HG03159 (cell line): ENCODE measurements around the gene ATP5PD.
A peak's percentile ranks its signal among the peaks of the same experiment; 100 is the strongest.

Experiments
- ATAC-seq: cut with Tn5 transposase; IDR thresholded peaks from one replicate; pipeline ENCODE4 v1.9.1; 2021; ENCODE audit warnings: mild to moderate bottlenecking, moderate library complexity; ENCODE audit not compliant: unreplicated experiment

The ATP5PD gene

DNA sequence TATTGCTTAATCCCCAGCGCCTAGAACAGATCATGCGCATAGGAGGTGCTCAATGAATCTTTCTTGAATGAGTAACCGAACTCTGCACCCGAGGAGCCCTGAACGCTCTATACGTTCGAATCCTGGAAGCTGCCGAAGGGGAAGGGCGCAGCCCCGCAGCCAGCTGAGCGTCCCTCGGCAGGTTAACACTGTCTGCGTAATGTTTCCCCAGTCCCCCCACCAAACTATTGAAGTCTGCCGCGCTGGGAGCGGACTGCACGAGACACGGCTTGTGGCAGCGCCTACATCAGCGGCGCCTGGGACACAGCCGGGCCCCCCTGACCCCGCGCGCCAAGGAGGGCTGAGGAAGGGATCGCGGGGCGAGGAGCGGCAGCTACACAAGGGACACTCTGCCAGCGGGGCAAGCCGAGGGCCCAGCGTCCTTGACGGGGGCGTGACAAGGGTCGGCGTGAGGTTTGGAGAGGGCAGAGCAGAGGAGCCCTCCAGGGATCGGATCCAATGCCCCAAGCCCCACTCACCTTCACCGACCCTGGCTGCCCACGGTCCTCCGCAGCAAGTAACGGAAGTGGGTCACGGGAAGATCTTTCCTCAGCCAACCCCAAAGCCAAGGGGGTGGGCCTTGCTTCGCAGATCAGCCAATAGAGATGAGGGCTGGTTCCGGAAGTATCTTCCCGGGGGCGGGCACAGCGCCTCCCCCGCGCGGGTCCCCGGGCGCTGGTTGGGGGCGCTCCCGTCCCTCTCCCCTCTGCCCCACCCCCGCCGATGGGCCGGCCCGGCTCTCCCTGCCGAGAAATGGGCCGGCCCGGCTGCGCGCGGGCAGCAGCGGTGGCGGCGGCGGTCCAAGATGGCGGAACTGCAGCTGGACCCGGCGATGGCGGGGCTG is at the start of gene ATP5PD, which contains the start of gene KCTD2:
Gene ATP5PD, minus strand, starts transcription at position 563 of the 883 bp plus-strand sequence. CDS start 4,319 bp downstream, outside the sequence.
Gene KCTD2, plus strand, starts transcription at position 819 of the 883 bp plus-strand sequence. Its CDS starts 26 bp downstream, at position 845.
- peak; percentile 94 for ATAC-seq

DNA sequence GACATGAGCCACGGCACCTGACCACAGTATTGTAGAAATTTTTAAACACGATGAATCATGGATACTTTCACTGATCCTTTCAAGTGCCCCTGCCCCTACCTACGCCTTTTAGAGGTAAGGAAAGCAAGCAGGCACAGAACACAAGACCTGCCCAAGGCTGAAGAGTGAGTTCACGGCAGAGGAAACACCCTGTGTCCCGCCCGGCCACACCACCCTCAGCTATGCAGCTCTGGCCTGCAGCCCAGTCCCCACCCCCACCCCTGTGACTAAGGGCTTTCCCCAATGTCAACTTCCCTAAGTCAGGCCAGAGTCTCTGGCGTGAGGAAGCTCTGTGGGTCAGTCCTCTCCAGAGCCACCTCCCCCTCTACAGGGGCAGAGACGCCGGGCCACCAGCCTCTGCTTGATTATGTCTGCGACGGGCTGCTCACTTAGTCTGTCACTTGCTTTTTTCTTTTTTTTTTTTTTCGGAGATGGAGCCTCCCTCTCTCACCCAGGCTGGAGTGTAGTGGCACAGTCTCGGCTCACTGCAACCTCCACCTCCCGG is 49.4 kb upstream of the ATP5PD start:
- ATAC-seq, result no peak

DNA sequence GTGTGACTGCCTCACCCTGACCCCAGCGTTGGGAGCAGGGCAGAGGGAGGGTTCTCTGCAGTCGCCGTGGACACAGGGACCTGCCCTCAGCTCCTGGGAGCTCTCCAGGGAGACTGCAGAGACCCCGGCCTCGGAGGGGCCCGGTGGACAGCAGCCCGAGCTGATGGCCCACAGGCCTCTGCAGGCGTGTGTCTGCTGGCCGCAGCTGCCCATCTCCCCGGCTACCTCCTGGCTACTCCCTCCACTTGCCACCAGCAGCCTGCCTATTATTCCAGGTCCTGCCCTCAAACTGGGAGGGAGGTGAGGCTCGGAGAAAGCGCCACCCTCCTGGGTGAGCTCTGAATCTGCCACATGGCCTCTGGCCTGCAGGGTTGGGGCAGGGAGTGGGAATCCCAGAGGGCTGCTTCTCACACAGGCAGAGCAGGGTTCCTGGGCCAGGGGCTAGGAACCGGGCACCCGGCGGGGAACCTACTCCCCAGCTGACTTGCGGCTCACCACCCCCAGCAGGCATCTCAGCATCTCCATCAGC is 48.2 kb upstream of the ATP5PD start:
- ATAC-seq, result no peak

DNA sequence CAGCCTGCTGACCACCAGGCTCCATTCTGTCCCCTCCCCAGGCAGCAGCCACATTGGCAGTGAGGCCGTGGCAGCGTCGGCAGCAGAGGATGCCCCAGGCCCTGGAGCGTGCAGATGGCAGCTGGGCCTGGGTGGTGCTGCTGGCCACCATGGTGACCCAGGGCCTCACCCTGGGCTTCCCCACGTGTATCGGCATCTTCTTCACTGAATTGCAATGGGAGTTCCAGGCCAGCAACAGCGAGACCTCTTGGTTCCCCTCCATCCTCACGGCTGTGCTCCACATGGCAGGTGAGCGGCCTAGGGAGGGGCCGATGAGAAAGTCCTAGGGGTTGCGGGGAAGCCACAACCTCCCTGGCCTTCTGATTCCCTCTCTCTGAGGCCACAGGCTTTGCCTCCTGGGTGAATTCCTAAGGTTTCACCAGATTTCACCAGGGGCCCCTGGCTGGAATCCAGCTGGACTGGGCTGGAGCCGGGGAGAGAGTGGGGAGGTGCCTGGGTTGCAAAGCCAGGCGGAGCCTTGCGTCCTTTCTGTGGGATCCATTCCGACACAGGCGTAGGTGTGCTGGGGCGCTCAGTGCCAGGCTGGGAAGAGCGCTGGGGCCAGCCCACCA is 46.9 kb upstream of the ATP5PD start:
- no peak for ATAC-seq

DNA sequence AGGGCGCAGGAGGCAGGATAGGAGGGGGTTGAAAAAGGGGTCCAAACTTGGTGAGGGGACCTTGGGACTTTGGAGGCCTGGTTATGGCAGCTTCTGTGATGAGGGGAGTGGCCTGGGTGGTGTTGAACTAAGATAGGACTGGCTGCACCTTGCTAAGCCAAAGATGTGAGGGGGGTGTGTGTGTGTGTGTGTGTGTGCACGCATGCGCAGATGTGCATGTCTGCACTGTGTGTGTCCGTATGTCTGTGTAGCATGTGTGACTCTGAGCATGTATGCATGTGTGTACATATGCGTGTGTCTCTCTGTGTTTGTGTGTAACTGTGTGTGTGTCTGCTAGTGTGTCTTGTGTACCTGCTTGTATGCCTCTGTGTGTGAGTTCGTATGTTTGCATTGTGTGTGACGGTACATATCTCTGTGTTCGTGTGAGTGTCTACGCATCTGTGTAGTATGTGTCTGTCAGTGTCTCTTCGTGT is 45.1 kb upstream of the ATP5PD start:
- ATAC-seq, result no peak

DNA sequence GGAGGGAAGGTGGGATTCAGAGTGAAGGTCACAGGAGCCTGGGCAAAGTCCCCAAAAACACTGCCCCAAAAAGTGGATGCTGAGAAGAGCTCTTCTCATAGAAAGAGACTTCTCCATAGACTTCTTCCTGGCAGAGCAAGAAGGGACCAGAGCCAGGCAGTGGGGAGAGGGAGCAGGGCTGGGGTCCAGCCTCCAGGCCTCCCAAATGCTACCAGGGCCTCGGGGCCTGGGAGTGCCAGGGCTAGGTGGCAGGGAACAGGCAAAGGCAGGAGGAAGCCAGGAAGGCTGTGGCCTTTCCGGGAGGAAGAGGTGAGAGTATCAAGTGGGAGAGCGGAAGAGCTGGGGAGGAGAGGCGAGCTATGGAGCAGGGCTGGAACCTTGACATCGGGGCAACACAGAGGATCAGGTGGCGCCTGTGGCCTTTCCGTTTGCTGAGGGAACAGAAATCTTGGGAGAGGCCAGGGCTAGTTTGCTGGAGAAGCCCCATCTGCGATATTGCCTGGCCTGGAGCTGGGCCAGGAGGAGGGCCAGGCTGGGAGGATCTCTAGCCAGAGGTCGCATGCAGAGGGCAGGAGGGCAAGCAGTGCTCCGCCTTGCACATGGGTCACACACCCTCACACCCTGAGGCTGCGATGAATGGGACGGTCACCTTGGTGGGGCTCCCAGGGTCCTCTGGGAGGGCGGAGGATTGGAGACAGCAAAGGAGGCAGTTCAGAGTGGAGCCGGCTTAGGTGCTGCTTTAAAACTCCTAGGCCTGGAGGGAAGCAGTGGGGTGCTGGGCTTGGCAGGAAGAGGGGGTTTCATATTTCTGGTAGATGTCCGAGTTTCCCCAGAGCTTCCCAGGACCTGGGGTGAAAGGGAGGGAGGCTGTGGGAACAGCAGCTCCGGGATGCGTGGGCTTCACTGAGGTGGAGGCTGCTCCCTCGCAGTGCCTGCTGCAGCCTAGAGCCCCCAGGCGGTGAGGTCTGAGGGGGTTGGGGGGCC is 44.4 kb upstream of the ATP5PD start:
- no peak for ATAC-seq

DNA sequence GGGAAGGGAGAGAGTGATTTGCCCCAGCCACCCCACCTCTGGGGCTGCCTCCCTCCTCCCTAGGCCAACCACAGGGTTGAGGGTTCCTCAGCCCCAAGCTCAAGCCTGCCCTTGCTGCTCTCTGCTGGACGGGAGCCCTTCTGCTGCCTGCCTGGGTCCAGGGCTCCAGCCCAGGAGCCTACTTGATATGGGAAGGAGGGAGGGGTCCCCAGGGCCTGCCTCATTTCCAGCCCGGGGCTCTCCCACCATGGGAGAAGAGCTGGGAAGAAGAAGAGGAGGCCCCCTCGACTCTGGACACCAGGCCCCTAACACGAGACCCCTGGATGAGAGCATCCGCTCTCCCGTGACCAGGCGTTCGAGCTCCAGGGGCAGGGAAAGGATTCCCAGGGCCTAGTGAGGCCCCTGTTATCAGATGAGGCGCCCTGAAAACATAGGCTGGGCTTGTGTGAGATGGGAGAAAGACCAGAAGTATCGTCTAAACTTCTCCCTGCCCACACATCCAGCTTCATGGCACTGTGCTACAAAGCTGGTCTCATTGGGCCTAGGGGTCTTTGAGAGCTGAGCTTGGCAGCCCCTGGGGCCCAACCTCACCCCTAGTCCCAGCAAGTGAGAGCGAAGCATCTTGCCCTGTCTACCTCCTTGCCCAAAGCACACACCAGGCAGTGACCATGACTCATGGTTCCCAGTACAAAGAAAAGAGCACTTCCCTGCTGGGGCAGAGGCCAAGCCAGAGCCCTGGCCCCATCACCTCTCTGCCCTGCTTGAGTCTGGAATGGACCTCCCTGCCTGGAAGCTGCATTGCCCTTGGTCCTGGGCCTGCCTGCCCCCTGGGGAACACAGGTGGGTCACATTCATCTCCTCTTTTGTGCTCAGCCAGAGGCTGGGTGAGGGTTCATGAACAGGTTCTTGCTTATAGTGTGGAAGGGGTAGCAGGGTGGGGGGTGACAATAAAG is 42.0 kb upstream of the ATP5PD start:
- ATAC-seq, result no peak

DNA sequence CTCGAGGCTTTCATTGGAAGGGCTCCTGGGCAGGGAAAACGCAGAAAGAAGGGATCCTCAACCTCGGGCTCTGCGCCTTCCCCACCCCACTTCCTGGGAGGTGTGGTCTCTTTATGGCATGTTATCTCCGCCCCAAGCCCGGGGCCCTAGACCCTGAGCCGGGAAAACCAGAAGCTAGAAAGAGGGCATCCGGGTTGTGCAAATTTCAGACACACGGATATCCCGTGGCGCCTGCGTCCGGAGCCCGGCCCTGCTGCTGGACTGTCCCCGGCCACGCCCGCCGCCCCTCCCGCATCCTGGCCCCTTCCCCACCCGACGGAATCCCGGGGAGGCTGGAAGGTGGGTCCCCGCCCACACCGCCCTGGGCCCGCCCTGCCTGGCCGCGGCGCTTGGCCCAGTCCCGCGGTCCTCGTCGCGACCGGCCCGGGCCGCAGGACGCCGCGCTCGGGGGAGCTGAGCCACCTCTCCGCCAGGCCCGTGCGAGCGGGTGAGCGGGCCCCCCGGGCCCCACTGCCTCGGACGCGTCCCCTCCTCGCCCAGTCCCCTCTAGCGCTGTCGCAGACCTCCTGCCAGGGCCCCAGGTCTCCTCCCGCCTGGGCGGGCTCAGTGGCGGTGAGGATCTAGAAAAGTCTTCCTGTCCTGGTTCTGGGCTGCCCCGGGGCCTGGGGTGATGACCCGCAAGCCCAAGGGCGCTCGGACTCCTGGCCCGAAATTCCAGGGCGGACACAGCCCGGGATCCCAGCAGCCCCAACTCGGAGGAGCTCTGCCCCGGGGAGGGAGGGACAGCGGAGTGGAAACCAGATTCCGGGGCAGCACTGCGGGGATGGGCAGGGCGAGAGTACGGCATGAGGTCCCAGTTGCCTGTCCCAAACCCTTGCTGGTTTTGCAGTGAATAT is 41.0 kb upstream of the ATP5PD start, which contains the start of gene SLC16A5:
Gene SLC16A5, plus strand, starts transcription at position 397 of the 896 bp plus-strand sequence. CDS start 5,683 bp downstream, outside the sequence.
- ATAC-seq, result no peak

DNA sequence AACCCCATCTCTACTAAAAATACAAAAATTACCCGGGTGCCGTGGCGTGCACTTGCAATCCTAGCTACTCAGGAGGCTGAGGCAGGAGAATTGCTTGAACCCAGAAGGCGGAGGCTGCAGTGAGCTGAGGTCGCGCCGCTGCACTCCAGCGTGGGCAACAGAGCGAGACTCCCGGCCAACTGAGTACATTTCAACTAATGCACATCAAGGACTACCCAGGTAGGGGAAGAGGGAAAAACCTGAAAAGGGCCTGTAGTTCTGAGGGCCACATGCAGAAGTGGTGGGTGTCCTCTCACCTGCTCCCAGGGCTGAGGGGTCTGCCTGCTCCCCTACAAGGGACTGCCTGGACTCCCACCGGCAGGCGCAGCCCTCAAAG is 40.4 kb upstream of the ATP5PD start:
- ATAC-seq, result no peak

DNA sequence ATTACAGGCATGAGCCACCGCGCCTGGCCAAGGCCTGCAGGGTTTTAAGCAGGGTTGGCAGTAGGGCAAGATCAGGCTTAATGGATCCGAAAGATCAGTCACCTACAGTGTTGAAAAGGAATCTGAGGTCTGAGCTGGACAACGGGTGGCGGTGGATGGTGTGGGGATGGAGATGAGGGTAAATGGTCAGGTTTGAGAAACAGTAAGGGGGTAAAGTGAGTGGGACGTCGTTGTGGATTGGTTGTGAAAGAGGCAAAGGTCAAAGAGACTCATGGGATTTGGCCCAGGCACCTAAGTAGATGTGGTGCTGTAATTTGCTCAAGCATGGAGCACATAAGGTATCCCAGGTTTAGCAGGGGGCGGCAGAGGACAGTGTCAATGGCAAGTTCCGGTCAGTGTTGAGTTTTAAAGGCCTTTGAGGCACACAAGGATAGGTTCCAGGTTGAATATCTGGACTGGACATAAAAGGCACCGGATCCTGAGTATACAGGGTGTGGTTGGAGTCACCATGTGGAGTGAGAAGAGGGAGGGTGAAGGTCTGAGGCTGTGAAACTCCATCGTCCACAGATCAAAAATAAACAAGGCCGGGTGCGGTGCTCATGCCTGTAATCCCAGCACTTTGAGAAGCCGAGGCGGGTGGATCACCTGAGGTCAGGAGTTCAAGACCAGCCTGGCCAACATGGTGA is 39.9 kb upstream of the ATP5PD start:
- ATAC-seq, result no peak

DNA sequence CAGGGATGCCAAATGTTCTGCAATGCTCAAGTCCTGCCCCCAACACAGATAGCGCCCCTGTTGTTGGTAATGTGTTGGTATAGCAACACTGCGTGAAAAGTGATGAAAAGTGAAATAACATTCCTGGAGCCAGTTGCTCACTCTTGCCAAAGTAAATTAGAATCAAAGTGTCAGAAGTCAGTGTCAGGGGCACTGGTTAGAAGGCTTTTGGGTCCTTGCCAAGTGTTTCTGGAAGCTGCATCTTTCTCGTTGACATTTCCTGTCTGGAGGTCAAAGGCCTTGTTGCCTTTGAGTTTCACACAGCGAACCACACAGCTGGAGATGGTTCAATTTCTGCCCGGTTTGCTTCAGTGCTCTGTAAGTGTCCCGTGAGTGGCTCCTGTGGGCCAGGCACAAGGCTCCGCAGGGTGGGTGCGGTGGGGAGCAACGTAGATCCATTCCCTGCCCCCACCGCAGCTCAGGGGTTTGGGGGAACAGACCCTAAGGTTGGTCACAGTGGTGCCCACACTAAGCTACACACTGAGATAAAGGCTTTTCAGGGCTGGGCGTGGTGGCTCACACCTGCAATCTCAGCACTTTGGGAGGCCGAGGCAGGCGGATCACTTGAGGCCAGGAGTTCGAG is 37.4 kb upstream of the ATP5PD start:
- no peak for ATAC-seq

DNA sequence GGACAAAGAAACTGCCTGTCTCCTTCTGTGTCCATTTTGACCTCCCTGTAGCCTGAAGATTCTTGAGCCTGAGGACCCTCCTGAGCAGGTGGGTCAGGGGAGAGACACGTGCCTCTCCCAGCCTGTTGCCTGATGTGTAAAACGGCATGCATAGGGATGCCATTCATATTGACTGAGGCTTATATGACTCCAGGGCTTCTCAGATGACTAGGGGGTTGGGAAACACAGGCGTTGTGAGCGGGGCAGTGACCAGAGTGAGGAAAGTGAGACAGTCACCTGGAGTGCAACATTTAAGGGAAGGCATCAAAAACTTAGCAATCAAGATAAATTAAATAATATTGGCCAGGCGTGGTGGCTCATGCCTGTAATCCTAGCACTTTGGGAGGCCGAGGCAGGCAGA is 35.9 kb upstream of the ATP5PD start:
- no peak for ATAC-seq

DNA sequence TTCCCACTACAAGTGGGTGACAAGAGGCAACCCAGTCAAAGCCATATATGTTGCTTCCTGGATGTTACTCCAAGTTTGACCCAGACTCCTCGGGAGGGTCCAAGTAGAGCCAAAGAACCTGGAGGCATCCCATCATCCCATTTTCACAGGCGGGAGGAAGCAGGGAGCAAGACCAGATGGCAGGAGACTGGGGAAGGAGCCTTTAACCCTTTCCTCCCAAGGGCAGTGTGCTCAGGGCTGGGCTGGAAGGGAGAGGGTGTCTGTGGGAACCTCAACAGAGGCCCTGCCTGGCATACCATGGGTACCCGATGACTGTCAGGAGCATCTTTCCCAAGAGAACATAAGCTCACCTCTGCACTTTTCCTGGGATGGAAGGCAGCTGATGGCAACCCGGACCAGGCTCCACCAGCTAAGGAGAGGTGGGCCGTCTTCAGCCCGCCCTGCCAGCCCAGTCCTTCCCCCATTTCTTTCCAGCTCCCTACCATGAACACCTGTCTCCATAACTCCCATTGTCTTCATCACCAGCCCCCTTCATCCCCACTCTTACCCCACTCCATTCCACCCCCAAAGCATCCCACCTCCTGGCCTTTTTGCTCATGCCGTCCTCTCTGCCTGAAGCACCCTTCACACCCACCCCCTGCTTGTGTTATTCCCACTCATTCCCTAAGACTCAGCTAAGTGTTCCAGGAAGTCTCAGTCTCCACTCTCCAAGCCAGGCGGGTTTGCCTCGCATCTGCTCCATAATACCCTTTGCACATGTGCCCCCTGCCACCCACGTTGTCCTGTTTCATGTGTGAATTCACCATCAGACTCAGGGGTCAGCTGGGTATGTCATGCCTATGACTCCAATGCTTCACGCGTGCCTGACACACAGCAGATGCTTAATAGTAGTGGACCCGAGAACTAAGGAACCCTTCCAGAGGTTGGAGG is 35.1 kb upstream of the ATP5PD start:
- no peak for ATAC-seq

DNA sequence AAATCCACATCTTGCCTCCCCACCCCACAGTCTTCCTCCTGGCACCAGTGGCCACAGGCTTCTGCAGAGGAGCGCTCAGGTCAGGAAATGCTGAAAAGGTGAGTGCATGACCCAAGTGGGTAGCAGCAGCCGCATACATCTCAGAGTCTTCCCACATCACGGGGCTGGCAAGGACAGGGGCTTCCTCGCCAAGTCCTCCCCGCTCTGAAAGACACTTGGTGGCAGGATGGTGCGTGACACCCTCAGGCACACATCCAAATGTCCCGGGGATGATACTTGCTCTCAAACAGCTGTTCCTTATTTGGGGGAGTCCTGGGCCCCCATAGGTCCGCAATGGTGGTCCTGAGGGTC is 32.2 kb upstream of the ATP5PD start:
- ATAC-seq, result no peak

DNA sequence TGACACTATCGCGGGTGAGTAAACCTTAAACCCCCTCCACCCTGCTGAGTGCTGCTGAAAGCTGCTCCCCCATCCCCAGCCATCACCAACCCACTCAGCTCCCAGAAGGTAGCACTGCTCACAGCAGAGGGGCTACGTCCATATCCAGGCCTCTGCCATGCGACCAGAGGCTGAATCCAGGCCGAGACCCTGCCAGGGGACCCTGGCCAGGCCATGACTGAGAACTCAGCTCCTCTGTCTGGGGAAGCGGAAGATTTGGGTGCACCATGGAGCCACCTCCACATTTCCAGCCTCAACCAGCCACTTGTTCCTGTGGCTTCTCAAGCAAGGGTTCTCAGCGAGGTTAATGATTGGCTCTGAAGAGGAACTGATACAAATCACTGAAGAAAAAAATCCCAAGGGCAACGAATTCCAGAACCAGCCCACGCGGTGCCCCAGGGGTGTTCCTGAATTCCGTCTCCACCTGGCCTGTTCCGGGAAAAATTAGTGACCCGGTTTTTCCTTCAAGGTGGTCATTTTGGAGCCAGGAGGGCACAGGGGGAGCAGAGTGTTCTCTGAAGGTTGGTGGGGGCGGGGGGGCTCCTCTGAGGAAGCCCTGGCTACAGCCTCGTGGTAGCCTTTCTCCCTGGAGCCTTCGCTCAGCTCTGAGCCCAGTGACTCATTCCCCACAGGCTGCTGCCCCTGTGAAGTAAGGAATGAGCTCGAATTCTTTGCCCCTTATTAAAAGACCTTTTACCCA is 31.7 kb upstream of the ATP5PD start:
- peak; percentile 53 for ATAC-seq
